ENCODE measurements around the gene RELB.

GRCh38 chr19:45070214-45070613, 69.0 kb downstream of the RELB start:
- TF ChIP-seq CTCF (IDR thresholded peaks at IDR 0.05; ENCODE audit: insufficient read depth, low read length, poor library complexity, severe bottlenecking): no peak
- TF ChIP-seq EZH2phosphoT487 (conservative IDR thresholded peaks at IDR 0.05; ENCODE audit: low read length): no peak
